HepG2 (cell line): Measurements from ENCODE around the gene NPHP4. TPM values are rescaled to one million over a fixed set of nuclear protein-coding genes. Genes with fewer than 3 reads are reported as not detected.

Experiments
- ATAC-seq: fragments of 200-7000 bp; cut with Tn5 transposase; 3 replicates; pipeline ENCODE4 v1.9.1; 2020; ENCODE audit warnings: mild to moderate bottlenecking, moderate library complexity
- BruUV-seq: library from RNA; stranded (reverse); fragments of 400-500 nt; replicated peaks from 2 replicates; lab custom pipeline; 2021; lab: Mats Ljungman, UMichigan
- CTCF ChIA-PET: fragments of 300-600 bp; formaldehyde crosslinking; extraction: SDS; loops from one replicate; lab custom pipeline; 2021; ENCODE audit warnings: low total read pairs, inconsistent platforms, low intra/inter-chr PET ratio; lab: Yijun Ruan, JAX
- POLR2A ChIA-PET: fragments of 350-600 bp; sonication (Branson Sonifier 250); formaldehyde crosslinking; loops from one replicate; lab custom pipeline; 2020; ENCODE audit warnings: antibody characterized with exemption, inconsistent platforms; lab: Yijun Ruan, JAX
- DNase-seq: peaks from one replicate; pipeline ENCODE4 v3.0.0-alpha.2; 2015; ENCODE audit warnings: low spot score
- FAIRE-seq: peaks from 3 replicates; lab custom pipeline; 2011; peaks lifted over from hg19 to GRCh38; lab: Jason Lieb, UNC
- H2AFZ ChIP-seq: one replicate; pipeline ENCODE4 v1.6.1; 2011; ENCODE audit warnings: low read length, inconsistent platforms
- H3K27ac ChIP-seq: fragments of 300-600 bp; 3 replicates; pipeline ENCODE4 v1.8.0; 2011; ENCODE audit warnings: mixed run types, mild to moderate bottlenecking, mixed read lengths, low read length, inconsistent platforms; ENCODE audit not compliant: insufficient read depth; ENCODE audit errors: extremely low read length
- H3K27me3 ChIP-seq, 2 experiments: fragments of 200-600 bp in 1 of 2; 2 replicates in 1 of 2; 3 replicates in 1 of 2; pipeline versions ENCODE4 v1.6.0 to v1.8.0; 2011; ENCODE audit warnings: low read length in 2 of 2, mild to moderate bottlenecking in 2 of 2, moderate library complexity in 2 of 2, inconsistent platforms in 1 of 2; ENCODE audit not compliant: insufficient read depth in 2 of 2, control insufficient read depth in 1 of 2
- H3K36me3 ChIP-seq, 2 experiments: fragments of 200-600 bp in 1 of 2; replicated peaks in 1 of 2; 2 replicates in 1 of 2; 3 replicates in 1 of 2; pipeline versions ENCODE4 v1.5.1 to v1.8.0; 2011; ENCODE audit warnings: low read length in 2 of 2, inconsistent platforms in 1 of 2; ENCODE audit not compliant: insufficient read depth in 2 of 2, control insufficient read depth in 1 of 2
- H3K4me1 ChIP-seq: 2 replicates; pipeline ENCODE4 v1.5.1; 2012; ENCODE audit warnings: low read length, inconsistent platforms; ENCODE audit not compliant: insufficient read depth
- H3K4me2 ChIP-seq: 2 replicates; pipeline ENCODE4 v1.6.0; 2011; ENCODE audit warnings: low read depth, low read length, inconsistent platforms
- H3K4me3 ChIP-seq, 3 experiments: fragments of 200-600 bp in 1 of 3; sonication (generic), shearing (Covaris generic) in 1 of 3; replicated peaks in 1 of 3; 2 replicates each; pipeline ENCODE4 v1.5.1; 2011 to 2016; ENCODE audit warnings: low read length in 3 of 3, inconsistent platforms in 2 of 3, low read depth in 2 of 3, mild to moderate bottlenecking in 2 of 3, control low read depth in 1 of 3, mixed read lengths in 1 of 3; ENCODE audit not compliant: insufficient read depth in 1 of 3
- H3K79me2 ChIP-seq: one replicate; pipeline ENCODE4 v1.6.1; 2011; ENCODE audit warnings: low read length, inconsistent platforms; ENCODE audit not compliant: insufficient read depth
- H3K9ac ChIP-seq: 2 replicates; pipeline ENCODE4 v1.6.0; 2011; ENCODE audit warnings: mild to moderate bottlenecking, low read depth, low read length, inconsistent platforms; ENCODE audit not compliant: insufficient read depth
- H3K9me3 ChIP-seq: 2 replicates; pipeline ENCODE4 v1.5.1; 2012; ENCODE audit warnings: mild to moderate bottlenecking, low read length
- H4K20me1 ChIP-seq: 2 replicates; pipeline ENCODE4 v1.6.0; 2011; ENCODE audit warnings: inconsistent platforms, mild to moderate bottlenecking, low read length, moderate library complexity; ENCODE audit not compliant: insufficient read depth
- FOXK1 ChIP-seq: sonication (generic); formaldehyde crosslinking; IDR thresholded peaks from 2 replicates; pipeline ENCODE4 v1.4.0; 2020; ENCODE audit warnings: low read depth, missing genetic modification reagents, borderline replicate concordance
- MAX ChIP-seq: IDR thresholded peaks from 2 replicates; pipeline ENCODE4 v1.6.1; 2012; ENCODE audit warnings: inconsistent platforms
- SRSF4 ChIP-seq: fragments of 200-400 bp; formaldehyde crosslinking; IDR thresholded peaks from one replicate; pipeline ENCODE4 v1.6.1; 2018; ENCODE audit warnings: mild to moderate bottlenecking, low read depth, low read length, moderate library complexity; ENCODE audit not compliant: poor library complexity, severe bottlenecking
- TCF7 ChIP-seq: sonication (generic); IDR thresholded peaks from 2 replicates; pipeline ENCODE4 v1.6.1; 2016; ENCODE audit warnings: antibody characterized with exemption, low read depth
- THAP9 ChIP-seq: sonication (generic); formaldehyde crosslinking; IDR thresholded peaks from 2 replicates; pipeline ENCODE4; 2020; ENCODE audit warnings: missing genetic modification reagents, mild to moderate bottlenecking, borderline replicate concordance
- USF2 ChIP-seq, 2 experiments: sonication (generic) in 1 of 2; formaldehyde crosslinking in 1 of 2; IDR thresholded peaks; 2 replicates each; pipeline versions ENCODE4 v1.5.1 to v1.6.1; 2011 to 2020; ENCODE audit warnings: borderline replicate concordance in 1 of 2, low read depth in 1 of 2, low read length in 1 of 2, mild to moderate bottlenecking in 1 of 2, missing genetic modification reagents in 1 of 2, moderate library complexity in 1 of 2
- ZBTB7B ChIP-seq: sonication (generic); formaldehyde crosslinking; IDR thresholded peaks from 2 replicates; pipeline ENCODE4 v1.4.0; 2020; ENCODE audit warnings: missing genetic modification reagents
- ZFAT ChIP-seq: sonication (generic); formaldehyde crosslinking; conservative IDR thresholded peaks from 2 replicates; pipeline ENCODE4 v1.8.1; 2023; ENCODE audit warnings: missing genetic modification reagents, inconsistent platforms
- ZNF263 ChIP-seq: sonication (generic); formaldehyde crosslinking; IDR thresholded peaks from 2 replicates; pipeline ENCODE4 v1.4.0; 2020; ENCODE audit warnings: missing genetic modification reagents
- ZNF552 ChIP-seq: sonication (generic); formaldehyde crosslinking; IDR thresholded peaks from 2 replicates; pipeline ENCODE4 v1.9.0; 2022; ENCODE audit warnings: missing genetic modification reagents, mild to moderate bottlenecking, borderline replicate concordance
- ZNF605 ChIP-seq: sonication (generic); formaldehyde crosslinking; IDR thresholded peaks from 2 replicates; pipeline ENCODE4 v1.8.0; 2022; ENCODE audit warnings: mild to moderate bottlenecking, missing genetic modification reagents
- ZNF761 ChIP-seq: sonication (generic); formaldehyde crosslinking; conservative IDR thresholded peaks from 2 replicates; pipeline ENCODE4 v1.4.0; 2020; ENCODE audit warnings: mild to moderate bottlenecking, missing genetic modification reagents
- ZNF770 ChIP-seq: sonication (generic); formaldehyde crosslinking; IDR thresholded peaks from 2 replicates; pipeline ENCODE4 v1.5.0; 2020; ENCODE audit warnings: mild to moderate bottlenecking, missing genetic modification reagents
- WGBS: methylation state at CpG from one replicate; pipeline ENCODE4 v1.1.6; 2017; ENCODE audit warnings: low lambda C conversion rate; 5-methylcytosine and 5-hydroxymethylcytosine counted together
- in situ Hi-C: cut with HindIII; loops from 2 replicates; pipeline ENCODE4 v1.10.0; 2017; ENCODE audit warnings: low pct_unique_long_range_greater_than_20kb; ENCODE audit not compliant: extremely low pct_ligation_motif_present
- intact Hi-C: fragments of 100-400 bp; cut with micrococcal nuclease; formaldehyde crosslinking; loops from one replicate; pipeline ENCODE4 v1.10.0; 2022; ENCODE audit not compliant: unreplicated experiment
- polyA plus RNA-seq, 8 experiments: library from polyadenylated mRNA; depleted of rRNA in 3 of 8; stranded (reverse) in 7 of 8; unstranded in 1 of 8; fragments of >200 nt; fragmentation: Illumina TruSeq in 4 of 8; extraction: Trizol in 4 of 8; gene quantifications; 2 replicates each; pipeline versions ENCODE4 v1.2.1 to v1.2.3, GENCODE V29; 2011 to 2016; ENCODE audit warnings: low read depth in 4 of 8, missing spikeins in 1 of 8, mixed read lengths in 1 of 8; ENCODE audit not compliant: insufficient read depth in 1 of 8
- total RNA-seq, 5 experiments: library from RNA; depleted of rRNA; stranded (reverse); fragments of >200 nt; fragmentation: Illumina TruSeq; extraction: Trizol; gene quantifications; 2 replicates each; pipeline ENCODE4 v1.2.3, GENCODE V29; 2016; ENCODE audit warnings: low read depth in 1 of 5

Gene NPHP4
- total and polyA plus RNA-seq, 2 of the 13 experiments (the other 11 are each of a cell fraction or from before 2014, with no cell fraction given), result 4.4 to 6.8 TPM

GRCh38 chr1:6003568-6004411, 11.6 kb upstream of the NPHP4 start:
- Histone ChIP-seq H3K27ac (no peak overlapping the region), H4K20me1 (no peaks in the 10 kb centered on the region), H3K27me3 (peaks cover 0 to 4% of the 10 kb centered on the region in 2 experiments; a peak in 1 of 5 replicates), H3K4me3 (peak overlapping the region; percentile 25 to 68 (median 43); a peak in 5 of 6 replicates), H3K79me2 (no peaks in the 10 kb centered on the region), H3K9me3 (no peaks in the 10 kb centered on the region), H3K4me1 (peaks cover 45% of the 10 kb centered on the region), H3K4me2 (peak overlapping the region; percentile 83), H3K9ac (peak overlapping the region; percentile 40; the same call in 1 of the 2 replicates), H2AFZ (no peak overlapping the region), H3K36me3 (no peaks in the 10 kb centered on the region)
- FAIRE-seq (peak; percentile 26), DNase-seq (peak; percentile 82), ATAC-seq (no peak)
- ChIA-PET CTCF (no interaction called here), POLR2A (interaction anchor here (0.7 to 2.9 kb wide), 3 partner anchors 11 to 55 kb away, joined by 4 to 15 read pairs (median 4); partner anchors contain the start of gene NPHP4)
- whole genome bisulfite sequencing, result 27% methylated on average over 24 of the region's 24 CpGs
- intact Hi-C loops (loop anchor here (2.0 kb wide), 1 partner anchor 23 kb away; no protein-coding TSS in a partner anchor), in situ Hi-C loops (no loop called here)
- no TSS peak for BruUV-seq
- no peak for TF ChIP-seq THAP9
- peak; percentile 60; the same call in 1 of the 2 replicates for TF ChIP-seq ZBTB7B (CRISPR knock-in tag)
- TF ChIP-seq ZNF770 (CRISPR knock-in tag), result peak; percentile 76; the same call in 1 of the 2 replicates
- no peak for TF ChIP-seq FOXK1 (CRISPR knock-in tag)
- no peak for TF ChIP-seq ZNF552 (CRISPR knock-in tag)
- TF ChIP-seq ZNF263 (CRISPR knock-in tag), result peak; percentile 69
- TF ChIP-seq ZFAT (CRISPR knock-in tag), result no peak
- TF ChIP-seq SRSF4, result no peak
- TF ChIP-seq MAX, result 0 out of 2 replicates have a peak, but pooled peaks have one; percentile 18
- no peak for TF ChIP-seq ZNF761 (CRISPR knock-in tag)
- 0 out of 2 replicates have a peak, but pooled peaks have one; percentile 18 for TF ChIP-seq ZNF605 (CRISPR knock-in tag)
- TF ChIP-seq USF2 (IDR thresholded peaks at IDR 0.05; ENCODE audit: low read depth, low read length), result peak; percentile 63; the same call in 1 of the 2 replicates
- TF ChIP-seq USF2 (CRISPR knock-in tag; IDR thresholded peaks at IDR 0.05; ENCODE audit: borderline replicate concordance), result peak; percentile 63; the same call in 1 of the 2 replicates
- peak; percentile 69 for TF ChIP-seq TCF7
